NCI-H345 treated with DMSO at 0.1 percent for 48 hours (cell line): ENCODE measurements around the gene MCMBP.
A peak's percentile ranks its signal among the peaks of the same experiment; 100 is the strongest.
"Not testable (repeated sequence)": the region's sequence is repeated elsewhere in the genome, so short reads cannot be mapped to it uniquely, and the experiment has no call there.

ENCODE experiments used
- DNase-seq: peaks from one replicate; lab custom pipeline; 2025; ENCODE audit not compliant: unreplicated experiment; lab: John Stamatoyannopoulos, UW

Gene MCMBP

GRCh38 chr10:119878524-119878923, 5.9 kb upstream of the MCMBP start:
- DNase-seq: no peak

- DNase-seq: peak; percentile 46
These were observed 428 bp upstream of the MCMBP start for GRCh38 chr10:119872860-119873681.

GRCh38 chr10:119871881-119872609, 598 bp downstream of the MCMBP start:
- peak; percentile 24 for DNase-seq

GRCh38 chr10:119869398-119869797, 3.2 kb downstream of the MCMBP start:
- not testable (repeated sequence) for DNase-seq

- DNase-seq: no peak
These were observed 5.3 kb downstream of the MCMBP start for GRCh38 chr10:119867317-119867716.

- no peak for DNase-seq
These were observed 6.9 kb downstream of the MCMBP start for GRCh38 chr10:119865699-119866240.

GRCh38 chr10:119863951-119864565, 8.6 kb downstream of the MCMBP start:
- no peak for DNase-seq

- no peak for DNase-seq
These were observed 10.1 kb downstream of the MCMBP start for GRCh38 chr10:119862524-119862923.

- no peak for DNase-seq
These were observed 11.6 kb downstream of the MCMBP start for GRCh38 chr10:119860866-119861607.

- DNase-seq: no peak
These were observed 13.0 kb downstream of the MCMBP start for GRCh38 chr10:119859420-119860258.

GRCh38 chr10:119858063-119858462, 14.6 kb downstream of the MCMBP start:
- no peak for DNase-seq

- DNase-seq: no peak
These were observed 19.1 kb downstream of the MCMBP start for GRCh38 chr10:119853574-119853973.

GRCh38 chr10:119852822-119853221, 19.8 kb downstream of the MCMBP start:
- DNase-seq: no peak

- DNase-seq: no peak
These were observed 20.4 kb downstream of the MCMBP start for GRCh38 chr10:119852277-119852676.

- no peak for DNase-seq
These were observed 22.7 kb downstream of the MCMBP start for GRCh38 chr10:119849944-119850343.

GRCh38 chr10:119849031-119849789, 23.4 kb downstream of the MCMBP start:
- no peak for DNase-seq

GRCh38 chr10:119845656-119846055, 27.0 kb downstream of the MCMBP start:
- no peak for DNase-seq

- DNase-seq: no peak
These were observed 38.5 kb downstream of the MCMBP start for GRCh38 chr10:119834188-119834587.

GRCh38 chr10:119832951-119833350, 39.7 kb downstream of the MCMBP start:
- DNase-seq: no peak
